ENCODE data around the gene SEPTIN7. TPM values are rescaled to one million over a fixed set of nuclear protein-coding genes. Genes with fewer than 3 reads are reported as not detected.

The SEPTIN7 gene
- total and polyA plus RNA-seq, 7 donors, result 106 to 142 (median 126) TPM

GRCh38 chr7:35797311-35797710 is 3.5 kb upstream of the SEPTIN7 start:
- H3K4me3 ChIP-seq, result no peak overlapping the region
- H3K27me3 ChIP-seq (ENCODE audit: insufficient read depth in 3 of 3, low read length in 2 of 3), result no peaks in the 10 kb centered on the region
- no peak for ATAC-seq
- no peak for TF ChIP-seq CTCF (IDR thresholded peaks at IDR 0.05)
- 55 to 70% (median 58%) methylated on average over 5 of the region's 5 CpGs for WGBS, 3 donors
- H3K27ac ChIP-seq, result no peak overlapping the region
- no peaks in the 10 kb centered on the region for H3K9me3 ChIP-seq
- H3K4me1 ChIP-seq, result peaks cover 9% of the 10 kb centered on the region
- no peaks in the 10 kb centered on the region for H3K36me3 ChIP-seq (ENCODE audit: insufficient read depth in 1 of 2, low read depth in 1 of 2)
- intact Hi-C loops (cut with DNase I), result no loop called here
- DNase-seq, result no peak

- ATAC-seq, result peak; percentile 75 to 81 (median 78)
- Histone ChIP-seq H3K4me1 (peaks cover 28% of the 10 kb centered on the region), H3K4me3 (peak overlapping the region; percentile 79), H3K36me3 (ENCODE audit: insufficient read depth in 1 of 2, low read depth in 1 of 2) (no peaks in the 10 kb centered on the region), H3K27ac (peak overlapping the region; percentile 92), H3K27me3 (ENCODE audit: insufficient read depth in 3 of 3, low read length in 2 of 3) (no peaks in the 10 kb centered on the region), H3K9me3 (no peaks in the 10 kb centered on the region)
- WGBS, 3 donors, result 2 to 3% (median 3%) methylated on average over 37 of the region's 37 CpGs
- intact Hi-C loops (cut with DNase I), result loop anchor here (2.0 to 5.0 kb wide), 4 partner anchors 45 to 107 kb away; no protein-coding TSS in a partner anchor
- peak; percentile 88 to 93 for DNase-seq
- no peak for TF ChIP-seq CTCF (IDR thresholded peaks at IDR 0.05)
These were observed 775 bp upstream of the SEPTIN7 start for GRCh38 chr7:35799846-35800717.

DNA sequence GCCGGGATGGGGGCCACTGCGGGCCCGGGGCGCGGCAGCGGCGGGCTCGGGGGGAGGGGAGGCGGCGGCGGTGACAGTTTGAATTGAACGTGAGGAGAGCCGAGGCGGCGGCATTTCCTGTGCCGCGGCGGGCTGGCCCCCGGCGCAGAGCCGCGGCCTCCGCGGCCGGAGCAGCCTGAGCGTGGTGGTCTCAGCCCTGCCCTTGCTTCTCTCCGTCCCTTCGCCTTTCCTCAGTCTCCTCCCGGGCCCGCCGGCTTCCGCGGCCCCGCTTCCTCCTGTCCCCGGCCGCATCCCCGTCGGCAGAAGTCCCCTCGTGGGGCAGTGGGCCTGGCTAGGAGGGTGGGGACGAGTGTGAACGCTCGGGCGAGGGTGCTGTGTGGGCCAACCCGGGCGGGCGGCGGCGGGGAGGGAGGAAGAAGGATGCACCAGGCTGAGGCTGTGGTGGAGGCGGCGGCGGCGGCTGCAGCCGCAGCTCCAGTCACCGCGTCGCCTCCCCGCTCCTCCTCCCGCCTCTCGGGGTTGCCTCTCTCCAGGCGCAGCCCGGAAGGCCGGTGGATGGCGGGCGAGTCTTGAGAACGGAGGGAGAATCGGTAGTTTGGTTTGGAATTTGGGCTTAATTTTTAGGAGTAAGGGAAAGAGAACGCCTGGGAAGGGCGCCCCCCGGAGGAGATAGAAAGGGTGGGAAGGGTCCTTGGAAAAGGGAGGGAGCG is 690 bp downstream of the SEPTIN7 start:
- Histone ChIP-seq H3K4me3 (peak overlapping the region; percentile 79), H3K4me1 (peaks cover 35% of the 10 kb centered on the region), H3K36me3 (ENCODE audit: insufficient read depth in 1 of 2, low read depth in 1 of 2) (no peaks in the 10 kb centered on the region), H3K9me3 (no peaks in the 10 kb centered on the region), H3K27ac (peak overlapping the region; percentile 92), H3K27me3 (ENCODE audit: insufficient read depth in 3 of 3, low read length in 2 of 3) (no peaks in the 10 kb centered on the region)
- peak; percentile 45 for TF ChIP-seq CTCF (IDR thresholded peaks at IDR 0.05)
- 0% methylated on average over 36 to 70 of the region's 70 CpGs for WGBS, 3 donors
- DNase-seq (peak; percentile 75 to 85), ATAC-seq (peak; percentile 40 to 56 (median 44))
- intact Hi-C loops (cut with DNase I), result loop anchor here (2.0 to 5.0 kb wide), 4 partner anchors 47 to 106 kb away; no protein-coding TSS in a partner anchor

- 2 to 9% (median 5%) methylated on average over 4 of the region's 4 CpGs for WGBS, 3 donors
- intact Hi-C loops (cut with DNase I), result loop anchor here (5.0 kb wide), 3 partner anchors 70 to 105 kb away; no protein-coding TSS in a partner anchor
These were observed 1.2 kb downstream of the SEPTIN7 start for GRCh38 chr7:35802102-35802466.

More at GRCh38 chr7:35802102-35802466, 1.2 kb downstream of the SEPTIN7 start:
- Histone ChIP-seq H3K36me3 (ENCODE audit: insufficient read depth in 1 of 2, low read depth in 1 of 2) (no peaks in the 10 kb centered on the region), H3K27ac (peak overlapping the region; percentile 92), H3K9me3 (no peaks in the 10 kb centered on the region), H3K27me3 (ENCODE audit: insufficient read depth in 3 of 3, low read length in 2 of 3) (no peaks in the 10 kb centered on the region), H3K4me1 (peaks cover 35% of the 10 kb centered on the region), H3K4me3 (peak overlapping the region; percentile 79)
- TF ChIP-seq CTCF (IDR thresholded peaks at IDR 0.05), result no peak
- DNase-seq (no peak), ATAC-seq (no peak)
